ENCODE measurements around the gene CNTLN. TPM values are rescaled to one million over a fixed set of nuclear protein-coding genes. Genes with fewer than 3 reads are reported as not detected.

CNTLN gene
- total RNA-seq, 4 donors from 2014 or later: 1.6 to 7.0 (median 2.4) TPM

DNA sequence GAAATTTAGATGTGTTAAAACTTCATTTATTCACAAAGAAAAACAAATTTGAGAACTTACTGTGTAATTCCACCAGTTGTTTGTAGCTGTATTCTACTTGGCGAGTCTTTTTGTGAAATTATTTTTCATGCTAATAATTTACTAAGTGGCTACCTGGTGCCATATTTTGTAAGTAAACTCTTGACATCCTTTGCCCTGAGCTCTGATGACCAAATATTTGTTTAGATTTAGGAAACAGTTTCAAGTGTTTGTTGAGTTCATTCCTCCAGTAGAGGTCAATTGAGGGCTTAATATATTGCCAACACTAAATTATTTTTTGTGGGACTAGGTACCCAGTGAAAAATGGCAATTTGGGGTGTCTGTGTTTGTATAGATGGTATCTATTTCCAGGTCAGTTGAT, 3.7 kb downstream of the CNTLN start:
- in situ Hi-C loops (cut with MboI; ENCODE audit: low pct_ligation_motif_present in 1 of 4, low pct_unique_long_range_greater_than_20kb in 1 of 4, low sequenced_read_pairs in 3 of 4) (no loop called here), intact Hi-C loops (cut with DNase I; ENCODE audit: low total_unique reads) (no loop called here)
- Histone ChIP-seq H3K27ac (no peak overlapping the region), H3K4me3 (no peak overlapping the region), H3K9me3 (no peaks in the 10 kb centered on the region), H3K36me3 (no peaks in the 10 kb centered on the region), H3K27me3 (no peaks in the 10 kb centered on the region), H3K4me1 (peaks cover 0 to 13% (median 0%) of the 10 kb centered on the region in 4 donors)
- DNase-seq: no peak
- TF ChIP-seq POLR2AphosphoS5 (IDR thresholded peaks at IDR 0.05): no peak
- no peak for TF ChIP-seq EP300 (IDR thresholded peaks at IDR 0.05; ENCODE audit: low read depth)
- TF ChIP-seq, protein P1, sequence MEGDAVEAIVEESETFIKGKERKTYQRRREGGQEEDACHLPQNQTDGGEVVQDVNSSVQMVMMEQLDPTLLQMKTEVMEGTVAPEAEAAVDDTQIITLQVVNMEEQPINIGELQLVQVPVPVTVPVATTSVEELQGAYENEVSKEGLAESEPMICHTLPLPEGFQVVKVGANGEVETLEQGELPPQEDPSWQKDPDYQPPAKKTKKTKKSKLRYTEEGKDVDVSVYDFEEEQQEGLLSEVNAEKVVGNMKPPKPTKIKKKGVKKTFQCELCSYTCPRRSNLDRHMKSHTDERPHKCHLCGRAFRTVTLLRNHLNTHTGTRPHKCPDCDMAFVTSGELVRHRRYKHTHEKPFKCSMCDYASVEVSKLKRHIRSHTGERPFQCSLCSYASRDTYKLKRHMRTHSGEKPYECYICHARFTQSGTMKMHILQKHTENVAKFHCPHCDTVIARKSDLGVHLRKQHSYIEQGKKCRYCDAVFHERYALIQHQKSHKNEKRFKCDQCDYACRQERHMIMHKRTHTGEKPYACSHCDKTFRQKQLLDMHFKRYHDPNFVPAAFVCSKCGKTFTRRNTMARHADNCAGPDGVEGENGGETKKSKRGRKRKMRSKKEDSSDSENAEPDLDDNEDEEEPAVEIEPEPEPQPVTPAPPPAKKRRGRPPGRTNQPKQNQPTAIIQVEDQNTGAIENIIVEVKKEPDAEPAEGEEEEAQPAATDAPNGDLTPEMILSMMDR (IDR thresholded peaks at IDR 0.05): no peak
- no peak for TF ChIP-seq POLR2A (IDR thresholded peaks at IDR 0.05)
- WGBS, 2 donors (ENCODE audit: low coverage in 1 of 2): 93% methylated on average over 1 of the region's 1 CpG

DNA sequence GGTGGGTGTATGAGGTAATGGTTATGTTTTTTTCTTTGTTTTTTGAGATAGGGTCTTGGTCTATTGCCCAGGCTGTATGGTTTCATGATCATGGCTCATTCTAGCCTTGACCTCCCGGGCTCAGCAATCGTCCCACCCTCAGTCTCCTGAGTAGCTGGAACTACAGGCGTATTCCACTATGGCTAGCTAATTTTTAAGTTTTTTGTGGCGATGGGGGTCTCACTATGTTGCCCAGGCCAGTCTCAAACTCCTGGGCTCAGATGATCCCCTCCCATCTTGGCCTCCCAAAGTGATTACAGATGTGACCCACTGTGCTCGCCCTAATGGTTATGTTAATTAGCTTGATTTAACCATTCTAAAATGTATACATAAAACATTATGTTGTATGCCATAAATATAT, 5.6 kb downstream of the CNTLN start:
- Histone ChIP-seq H3K4me1 (peaks cover 0 to 8% (median 0%) of the 10 kb centered on the region in 4 donors), H3K9me3 (no peaks in the 10 kb centered on the region), H3K36me3 (no peaks in the 10 kb centered on the region), H3K27ac (no peak overlapping the region), H3K27me3 (no peaks in the 10 kb centered on the region), H3K4me3 (no peak overlapping the region)
- intact Hi-C loops (cut with DNase I; ENCODE audit: low total_unique reads): no loop called here
- TF ChIP-seq POLR2AphosphoS5 (IDR thresholded peaks at IDR 0.05): no peak
- no peak for TF ChIP-seq EP300 (IDR thresholded peaks at IDR 0.05; ENCODE audit: low read depth)
- TF ChIP-seq POLR2A (IDR thresholded peaks at IDR 0.05): no peak
- TF ChIP-seq, protein P1 (IDR thresholded peaks at IDR 0.05): no peak
- DNase-seq: no peak
- in situ Hi-C loops (cut with MboI; ENCODE audit: low pct_ligation_motif_present in 1 of 4, low pct_unique_long_range_greater_than_20kb in 1 of 4, low sequenced_read_pairs in 3 of 4): no loop called here
- 92 to 100% methylated on average over 1 to 5 of the region's 5 CpGs for WGBS, 2 donors (ENCODE audit: low coverage in 1 of 2)

DNA sequence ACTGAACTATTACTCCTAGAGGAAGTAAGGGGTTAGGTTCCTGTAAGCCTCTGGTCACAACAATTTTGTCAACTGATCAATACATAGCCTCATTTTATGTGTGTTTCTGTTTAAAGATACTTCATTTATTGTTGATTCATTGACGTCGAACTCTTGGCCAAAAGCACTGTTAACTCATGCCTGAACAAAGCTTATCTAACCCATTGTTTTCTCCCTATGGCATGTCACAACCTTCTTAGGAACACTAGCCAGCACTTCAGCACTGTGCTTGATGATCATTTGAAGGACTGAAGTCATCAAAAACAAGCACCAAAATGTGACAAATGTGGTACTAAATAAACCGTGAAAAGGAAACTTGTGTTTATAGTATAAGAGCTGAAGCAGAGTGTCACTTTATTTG, 13.5 kb downstream of the CNTLN start:
- H3K27me3 ChIP-seq: no peaks in the 10 kb centered on the region
- TF ChIP-seq EP300 (IDR thresholded peaks at IDR 0.05; ENCODE audit: low read depth) (no peak), POLR2A (IDR thresholded peaks at IDR 0.05) (no peak), POLR2AphosphoS5 (IDR thresholded peaks at IDR 0.05) (no peak)
- TF ChIP-seq, protein P1 (IDR thresholded peaks at IDR 0.05): no peak
- H3K4me3 ChIP-seq: no peak overlapping the region
- DNase-seq: no peak
- H3K36me3 ChIP-seq: peaks cover 0 to 10% (median 0%) of the 10 kb centered on the region in 4 donors
- no peak overlapping the region for H3K27ac ChIP-seq
- in situ Hi-C loops (cut with MboI; ENCODE audit: low pct_ligation_motif_present in 1 of 4, low pct_unique_long_range_greater_than_20kb in 1 of 4, low sequenced_read_pairs in 3 of 4) (no loop called here), intact Hi-C loops (cut with DNase I; ENCODE audit: low total_unique reads) (no loop called here)
- no peaks in the 10 kb centered on the region for H3K4me1 ChIP-seq
- 76 to 81% methylated on average over 3 of the region's 3 CpGs for WGBS, 2 donors (ENCODE audit: low coverage in 1 of 2)
- no peaks in the 10 kb centered on the region for H3K9me3 ChIP-seq

DNA sequence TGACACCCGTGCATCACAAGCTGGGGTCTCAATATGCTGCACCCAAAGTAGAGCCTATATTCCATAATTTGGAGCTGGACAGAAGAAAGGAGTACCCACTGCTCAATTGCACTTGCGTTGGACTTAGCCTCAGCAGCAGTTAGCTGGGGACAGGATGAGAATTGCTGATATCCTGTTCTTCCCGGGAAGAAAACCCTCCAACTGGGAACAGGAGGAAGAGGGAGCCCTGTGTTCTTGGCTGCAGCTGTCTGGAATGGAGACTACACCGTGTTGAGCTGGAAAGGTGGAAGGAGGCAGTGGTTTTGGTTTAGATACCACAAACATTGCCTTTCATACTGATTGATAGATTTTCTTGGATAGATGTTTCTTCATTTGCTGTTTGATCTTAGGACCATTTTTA, 24.6 kb downstream of the CNTLN start:
- in situ Hi-C loops (cut with MboI; ENCODE audit: low pct_ligation_motif_present in 1 of 4, low pct_unique_long_range_greater_than_20kb in 1 of 4, low sequenced_read_pairs in 3 of 4) (no loop called here), intact Hi-C loops (cut with DNase I; ENCODE audit: low total_unique reads) (no loop called here)
- H3K36me3 ChIP-seq: no peaks in the 10 kb centered on the region
- WGBS, 2 donors (ENCODE audit: low coverage in 1 of 2): 85% methylated on average over 4 of the region's 4 CpGs; no CpG with 5 or more reads in 1 of the 2 donors
- no peak overlapping the region for H3K4me3 ChIP-seq
- H3K4me1 ChIP-seq: no peaks in the 10 kb centered on the region
- TF ChIP-seq POLR2AphosphoS5 (IDR thresholded peaks at IDR 0.05) (no peak), EP300 (IDR thresholded peaks at IDR 0.05; ENCODE audit: low read depth) (no peak)
- TF ChIP-seq, protein P1 (IDR thresholded peaks at IDR 0.05): no peak
- no peak for DNase-seq
- no peaks in the 10 kb centered on the region for H3K9me3 ChIP-seq
- no peak overlapping the region for H3K27ac ChIP-seq
- no peaks in the 10 kb centered on the region for H3K27me3 ChIP-seq

Measured in transverse colon (tissue), 4 donors.